OCI-M1 (cell line): ENCODE results near the gene ADGRG1.

Experiments
- DNase-seq: peaks from one replicate; lab custom pipeline; 2025; lab: John Stamatoyannopoulos, UW

The ADGRG1 gene

DNA sequence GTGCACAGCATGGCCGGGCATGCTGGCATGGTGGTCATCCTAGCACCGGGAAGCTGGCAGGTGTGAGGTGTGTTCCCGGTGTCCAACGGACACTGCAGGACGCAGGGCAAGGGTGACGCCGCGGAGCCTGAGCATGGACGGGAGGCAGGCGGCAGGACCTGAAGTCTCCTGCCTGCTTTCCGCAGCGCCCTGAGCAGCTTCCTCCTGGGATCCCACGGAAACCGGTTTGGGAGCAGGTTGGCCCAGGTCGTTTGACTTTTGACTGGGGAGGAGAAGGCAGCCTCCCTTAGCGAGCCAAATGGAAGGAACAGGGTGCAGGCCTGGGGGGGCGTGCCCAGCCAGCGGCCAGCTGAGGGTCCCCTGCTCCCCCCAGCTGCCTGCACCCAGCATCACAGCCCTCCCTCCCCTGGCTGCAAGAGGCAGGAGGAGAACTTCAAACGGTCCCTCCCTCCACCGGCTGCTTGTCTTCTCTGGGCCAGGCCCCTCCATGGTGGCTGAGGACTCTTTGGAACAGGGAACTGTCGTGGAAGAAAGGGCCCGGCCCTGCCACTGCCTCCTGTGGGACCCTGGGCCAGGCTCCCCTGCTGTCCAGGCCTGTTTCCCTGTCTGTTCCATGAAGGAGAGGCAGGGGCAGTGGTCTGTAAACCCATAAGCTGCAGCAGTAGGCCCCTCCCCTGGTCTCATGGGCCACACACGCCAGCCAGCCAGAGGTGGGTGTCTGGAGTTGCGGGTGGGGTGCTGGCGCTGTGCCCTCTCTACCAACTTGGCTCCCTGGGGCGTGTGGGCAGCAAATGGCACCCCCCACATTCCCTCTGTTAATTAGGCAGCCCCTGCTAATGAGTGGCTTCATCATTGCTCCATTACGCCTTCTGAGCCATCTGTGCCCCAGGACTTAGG lies 7.8 kb upstream of the ADGRG1 start:
- no peak for DNase-seq

DNA sequence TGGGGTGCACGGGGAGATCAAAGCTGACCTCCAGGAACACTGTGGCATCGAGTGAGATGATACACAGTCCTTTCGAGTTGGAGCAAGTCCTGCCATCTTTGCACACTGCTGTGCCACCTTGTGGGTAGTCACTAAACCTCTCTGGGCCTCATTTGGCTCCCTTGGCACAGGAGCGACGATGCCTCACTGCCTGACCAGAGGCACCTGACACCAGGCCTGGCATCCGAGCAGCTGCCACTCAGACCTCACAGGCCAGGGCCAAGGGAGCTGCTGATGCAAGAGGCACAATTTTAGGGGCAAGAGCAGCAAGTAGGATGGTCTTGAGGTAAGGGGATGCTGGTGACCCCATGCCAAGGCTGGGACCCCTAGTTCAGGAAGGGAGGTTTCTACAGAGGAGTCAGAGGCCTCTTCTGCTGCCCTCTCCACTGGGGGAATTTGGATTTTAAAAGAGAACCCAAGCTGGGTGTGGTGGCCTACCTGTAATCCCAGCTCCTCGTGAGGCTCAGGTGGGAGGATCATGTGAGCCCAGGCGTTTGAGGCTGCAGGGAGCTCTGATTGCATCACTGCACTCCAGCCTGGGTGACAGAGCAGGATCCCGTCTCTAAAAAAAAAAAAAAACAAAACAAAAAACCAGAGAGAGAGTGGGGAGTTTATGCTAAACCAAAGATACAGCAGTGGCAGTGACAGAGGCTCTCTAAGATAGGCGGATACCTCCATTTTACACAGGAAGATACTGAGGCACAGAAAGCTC lies 6.7 kb upstream of the ADGRG1 start:
- no peak for DNase-seq

DNA sequence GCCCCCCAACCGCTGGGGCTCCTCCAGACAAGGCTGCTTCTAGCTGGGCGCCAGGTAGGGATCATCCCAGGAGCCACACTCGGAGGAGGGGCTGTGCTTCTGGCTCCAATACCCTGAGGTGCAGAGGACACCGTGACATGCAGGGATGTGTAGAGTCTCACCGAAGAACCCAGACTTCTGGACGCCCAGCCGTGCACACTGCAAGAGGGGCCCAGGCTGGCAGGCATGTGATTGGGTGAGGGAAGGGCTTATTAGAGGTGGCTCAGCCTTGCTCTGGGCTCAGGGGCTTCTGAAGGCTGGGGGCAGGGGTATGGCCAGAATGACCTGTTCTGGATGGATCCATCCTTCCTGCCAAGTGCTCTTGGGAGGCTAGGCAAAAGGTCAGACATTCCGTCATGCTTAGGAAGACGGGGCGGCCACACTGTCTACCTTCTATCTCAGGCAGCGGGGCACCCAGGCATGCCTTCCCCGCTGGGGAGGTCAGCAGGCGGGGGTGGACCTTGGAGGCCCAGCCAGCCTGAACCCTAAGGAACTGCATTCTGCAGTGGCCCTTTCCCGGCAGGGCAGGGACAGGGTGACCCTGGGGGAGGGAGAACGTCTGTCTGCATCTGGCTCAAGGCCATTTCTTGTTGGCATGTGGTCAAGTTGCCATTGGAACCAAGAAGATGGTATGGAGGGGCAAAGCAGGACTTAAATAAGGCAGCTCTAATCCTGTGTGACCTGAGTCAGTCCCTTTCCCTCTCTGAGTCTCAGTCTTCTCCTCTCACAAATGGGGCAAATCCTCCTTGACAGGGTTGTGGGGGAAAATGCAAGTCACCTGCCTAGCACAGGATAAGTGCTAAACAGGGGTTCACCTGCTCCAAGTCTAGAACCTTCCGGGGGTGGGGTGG lies 5.8 kb upstream of the ADGRG1 start:
- no peak for DNase-seq

DNA sequence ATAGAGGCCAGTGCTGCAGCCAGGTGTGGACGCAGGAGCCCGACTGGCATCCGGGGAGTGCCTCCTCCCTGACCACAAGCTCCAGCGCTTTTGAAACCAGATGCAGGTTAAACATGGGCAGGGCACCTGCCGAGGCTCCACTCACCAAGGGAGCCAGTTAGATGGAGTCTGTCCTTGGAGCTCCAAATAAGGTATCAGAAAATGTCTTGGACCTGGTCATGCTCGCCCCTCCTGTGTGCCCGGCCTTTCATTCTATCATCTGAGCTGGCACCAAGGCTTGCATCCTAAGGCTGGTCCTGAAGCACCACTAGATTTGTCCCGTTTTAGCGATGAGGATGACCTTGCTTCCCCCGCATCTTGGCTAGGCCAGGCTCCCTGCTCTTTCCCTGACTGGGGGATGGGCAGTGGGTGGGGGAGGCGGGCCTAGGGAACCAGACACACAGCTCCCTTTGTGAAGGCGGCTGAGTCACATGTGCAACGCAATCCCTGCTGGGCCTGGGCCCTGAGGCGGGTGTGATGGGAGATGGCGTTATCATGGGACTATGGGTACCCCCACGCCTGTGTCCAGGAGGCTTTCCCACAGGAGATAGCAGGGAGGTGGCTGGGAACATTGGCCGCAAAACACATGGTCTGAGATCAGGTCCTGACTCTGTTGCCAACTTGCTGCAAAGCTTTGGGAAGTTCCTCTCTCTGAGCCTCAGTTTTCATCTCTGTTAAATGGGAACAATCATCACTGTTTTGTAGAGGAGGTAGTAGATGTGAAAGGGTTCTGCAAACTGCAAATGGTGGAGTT lies 5.0 kb upstream of the ADGRG1 start:
- peak; percentile 34 for DNase-seq

DNA sequence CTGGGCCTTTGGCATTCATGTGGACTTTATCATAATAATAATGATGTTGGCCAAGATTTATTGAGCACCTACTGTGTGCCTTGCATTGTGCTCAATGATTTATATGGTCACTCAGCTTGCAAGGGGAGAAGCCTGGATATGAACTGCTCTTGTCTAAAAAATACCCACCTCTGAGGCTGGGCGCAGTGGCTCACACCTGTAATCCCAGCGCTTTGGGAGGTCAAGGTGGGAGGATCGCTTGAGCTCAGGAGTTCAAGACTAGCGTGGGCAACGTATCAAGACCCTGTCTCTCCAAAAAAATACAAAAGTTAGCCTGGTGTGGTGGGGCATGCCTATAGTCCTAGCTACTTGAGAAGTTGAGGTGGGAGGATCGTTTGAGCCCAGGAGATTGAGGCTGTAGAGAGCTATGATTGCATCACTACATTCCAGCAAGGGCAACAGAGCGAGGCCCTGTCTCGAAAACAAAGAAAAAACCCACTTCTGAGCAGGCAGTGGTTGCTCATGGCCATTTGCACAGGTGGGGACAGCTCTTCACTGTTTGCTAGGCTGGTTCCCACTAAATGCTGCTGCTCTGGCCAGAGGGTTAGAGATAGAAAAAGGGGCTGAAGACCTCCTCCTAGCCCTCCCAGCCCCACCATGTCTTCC lies 4.3 kb upstream of the ADGRG1 start:
- no peak for DNase-seq

DNA sequence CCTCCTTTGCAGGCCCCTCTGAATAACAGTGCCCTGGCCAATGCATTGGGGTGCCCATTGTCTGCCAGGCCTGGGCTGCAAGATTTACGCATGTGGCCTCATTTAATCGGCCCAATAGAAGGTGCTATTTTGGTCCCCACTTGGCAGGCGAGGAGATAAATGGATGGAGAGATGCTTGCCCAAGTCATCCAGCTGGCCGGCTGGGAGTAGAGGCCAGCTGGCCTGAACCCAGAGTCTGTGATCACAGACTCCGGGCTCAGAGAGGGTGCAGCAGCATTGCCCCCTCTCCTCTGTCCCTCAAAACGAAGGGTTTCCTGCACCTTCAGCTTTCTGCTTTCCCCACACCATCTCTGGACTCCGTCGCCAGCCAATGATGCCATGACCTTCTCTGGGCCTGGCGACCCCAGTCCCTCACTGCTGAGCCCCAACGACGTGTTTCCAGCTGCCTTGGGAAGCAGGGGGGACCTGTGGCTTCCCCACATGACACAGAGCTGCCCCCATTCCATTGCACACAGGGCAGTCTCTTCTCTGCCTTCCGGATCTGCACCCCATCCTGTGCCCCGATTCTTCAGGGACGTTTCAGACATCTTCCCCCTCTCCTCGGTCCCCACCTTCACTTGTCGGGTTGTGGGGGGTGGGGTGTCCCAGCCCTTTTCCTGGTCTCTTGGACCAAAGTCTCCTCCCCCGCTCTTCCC lies 3.5 kb upstream of the ADGRG1 start:
- DNase-seq: no peak

DNA sequence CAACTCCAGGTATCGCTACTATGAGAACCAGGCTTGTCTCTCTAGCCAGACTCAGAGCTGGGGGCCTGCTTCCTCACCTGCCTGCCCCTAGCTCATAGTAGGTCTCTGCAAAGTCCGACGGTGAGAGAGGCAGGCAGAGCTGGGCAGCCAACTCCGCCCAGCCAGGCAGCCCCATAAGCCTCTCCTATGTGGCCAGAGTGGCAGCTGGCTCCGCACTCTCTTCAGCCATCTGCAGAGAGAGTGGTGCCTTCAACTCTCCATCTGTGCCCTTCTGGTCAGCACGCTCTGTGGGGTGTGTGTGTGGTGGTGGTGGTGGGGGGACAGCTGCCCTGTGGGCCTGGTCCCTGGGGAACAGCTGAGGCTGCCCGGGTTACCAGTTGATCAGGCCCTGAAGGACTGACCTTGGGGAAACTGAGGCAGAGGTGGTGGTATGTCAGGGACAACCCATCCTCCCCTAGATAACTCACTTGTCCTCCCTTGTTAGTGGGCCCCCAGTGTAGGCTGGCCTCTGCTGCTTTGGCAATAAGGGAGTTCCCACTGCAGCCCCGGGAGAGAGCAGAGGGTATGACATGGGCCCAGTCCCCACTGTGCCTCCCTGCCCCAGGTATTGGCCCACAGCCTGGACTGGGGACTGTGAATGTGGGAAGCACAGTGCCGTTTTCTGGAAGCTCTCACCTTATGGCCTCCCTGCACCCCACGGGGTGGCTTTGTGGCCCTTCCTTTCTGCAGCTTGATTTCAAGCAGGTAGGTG lies 1.8 kb upstream of the ADGRG1 start:
- no peak for DNase-seq

DNA sequence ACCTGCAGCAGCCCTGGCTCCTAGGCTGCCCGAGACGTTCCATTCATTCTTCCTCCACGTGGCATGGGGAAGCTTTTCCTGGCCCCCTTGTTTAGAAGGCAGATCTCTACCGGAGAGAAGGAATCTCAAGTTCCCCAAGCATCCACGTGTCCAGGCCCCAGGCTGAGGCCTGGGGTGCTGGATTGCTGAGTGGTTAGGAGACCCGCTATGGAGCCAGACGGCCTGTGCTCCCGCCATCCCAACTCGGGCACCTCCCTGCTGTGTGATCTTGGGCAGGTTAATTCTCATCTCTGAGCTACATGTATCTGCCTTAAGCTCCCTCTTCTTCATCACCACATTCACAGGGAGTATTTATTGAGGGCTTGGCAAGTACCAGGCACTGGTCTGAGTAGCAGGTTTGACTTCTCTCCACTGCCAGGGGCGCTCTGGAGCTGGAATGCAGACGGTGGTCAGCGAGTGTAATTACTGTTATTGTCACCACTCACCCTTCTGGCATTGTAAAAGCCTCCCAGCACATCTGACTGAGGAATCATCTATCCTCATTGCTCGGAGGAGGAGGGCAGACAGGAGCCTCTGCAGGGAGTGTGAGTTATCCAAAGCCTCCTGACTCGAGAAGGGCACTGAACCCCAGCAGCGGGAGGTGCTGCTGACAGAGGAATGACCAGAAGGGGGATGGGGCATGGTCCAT lies 1.1 kb upstream of the ADGRG1 start:
- peak; percentile 7 for DNase-seq

DNA sequence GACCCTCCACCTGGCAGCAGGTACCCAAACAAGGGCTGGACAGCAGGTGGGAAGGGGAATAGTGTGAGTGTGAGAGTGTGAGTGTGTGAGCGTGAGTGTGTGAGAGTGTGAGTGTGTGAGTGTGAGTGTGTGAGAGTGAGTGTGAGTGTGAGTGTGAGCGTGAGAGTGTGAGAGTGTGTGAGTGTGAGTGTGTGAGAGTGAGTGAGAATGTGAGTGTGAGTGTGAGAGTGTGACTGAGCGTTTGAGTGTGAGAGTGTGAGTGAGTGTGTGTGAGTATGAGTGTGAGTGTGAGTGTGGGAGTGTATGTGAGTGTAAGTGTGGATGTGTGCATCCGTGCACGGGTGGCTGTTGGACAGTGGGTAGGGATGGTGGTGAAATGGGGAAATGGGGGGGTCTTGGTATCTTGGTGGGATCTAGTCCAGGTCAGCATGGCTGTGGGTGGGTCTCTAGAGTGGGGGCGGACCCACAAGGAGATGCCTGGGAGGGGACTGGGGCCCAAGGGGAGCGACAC lies 408 bp downstream of the ADGRG1 start:
- no peak for DNase-seq

DNA sequence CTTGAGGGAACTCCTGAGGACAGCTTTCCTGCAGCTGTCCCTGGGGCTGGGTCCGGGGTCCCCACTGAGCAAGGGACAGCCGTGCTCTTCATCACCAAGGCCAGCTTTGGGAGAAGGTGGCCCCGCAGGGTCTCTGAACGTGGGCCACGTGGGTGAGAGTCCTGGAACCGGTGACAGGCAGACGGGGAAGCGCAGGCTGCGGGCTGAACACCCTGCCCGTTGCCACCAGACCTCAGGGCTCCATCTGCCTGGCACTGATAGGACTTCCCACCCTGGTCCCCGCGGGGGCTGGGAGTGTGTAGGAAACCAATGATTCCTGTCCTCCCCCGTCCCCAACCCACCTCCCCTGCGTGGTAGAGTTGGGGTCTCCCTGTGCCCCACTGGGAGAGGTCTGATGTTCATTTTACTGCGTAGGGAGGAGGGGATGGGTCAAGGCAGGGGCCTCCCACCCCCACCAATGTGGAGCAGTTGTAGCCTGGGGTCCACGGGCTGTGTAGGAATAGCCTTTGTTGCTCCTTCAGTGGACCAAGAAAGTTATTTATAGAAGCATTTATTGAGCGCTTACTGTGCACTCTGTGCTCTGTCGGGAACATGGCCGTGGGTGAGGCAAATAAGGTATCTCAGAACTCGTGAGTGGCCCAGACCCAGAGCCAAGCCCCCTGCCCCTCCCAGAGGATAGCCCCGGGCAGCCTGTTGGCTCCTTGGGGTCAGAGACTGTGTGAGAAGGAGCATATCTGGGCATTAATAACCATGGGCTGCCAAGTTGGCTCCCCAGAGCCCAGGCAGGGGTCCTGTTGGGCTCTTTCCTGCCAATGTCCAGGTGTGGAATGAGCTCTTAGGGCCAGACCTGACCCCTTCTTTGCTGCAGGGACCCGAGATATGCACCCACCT lies 1.3 kb downstream of the ADGRG1 start:
- peak; percentile 30 for DNase-seq

DNA sequence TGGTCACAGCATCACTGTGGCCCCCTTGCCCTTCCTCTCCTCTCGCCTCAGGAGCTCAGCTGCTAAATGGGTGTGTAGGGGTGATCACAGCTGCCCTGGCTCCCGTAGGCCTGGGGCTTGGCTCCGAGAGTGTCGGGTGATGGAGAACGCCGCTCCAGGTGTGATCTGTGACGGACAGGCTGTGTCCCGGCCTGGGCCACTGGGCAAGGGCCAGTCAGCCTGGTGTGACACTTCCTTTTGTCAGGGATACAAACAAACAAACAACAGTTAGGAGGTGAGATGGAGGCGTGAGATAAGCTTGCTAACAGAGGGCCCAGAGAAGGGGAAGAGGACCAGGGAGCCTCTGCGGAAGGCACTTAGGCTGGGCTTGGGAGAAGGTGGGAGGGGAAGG lies 2.0 kb downstream of the ADGRG1 start:
- no peak for DNase-seq

DNA sequence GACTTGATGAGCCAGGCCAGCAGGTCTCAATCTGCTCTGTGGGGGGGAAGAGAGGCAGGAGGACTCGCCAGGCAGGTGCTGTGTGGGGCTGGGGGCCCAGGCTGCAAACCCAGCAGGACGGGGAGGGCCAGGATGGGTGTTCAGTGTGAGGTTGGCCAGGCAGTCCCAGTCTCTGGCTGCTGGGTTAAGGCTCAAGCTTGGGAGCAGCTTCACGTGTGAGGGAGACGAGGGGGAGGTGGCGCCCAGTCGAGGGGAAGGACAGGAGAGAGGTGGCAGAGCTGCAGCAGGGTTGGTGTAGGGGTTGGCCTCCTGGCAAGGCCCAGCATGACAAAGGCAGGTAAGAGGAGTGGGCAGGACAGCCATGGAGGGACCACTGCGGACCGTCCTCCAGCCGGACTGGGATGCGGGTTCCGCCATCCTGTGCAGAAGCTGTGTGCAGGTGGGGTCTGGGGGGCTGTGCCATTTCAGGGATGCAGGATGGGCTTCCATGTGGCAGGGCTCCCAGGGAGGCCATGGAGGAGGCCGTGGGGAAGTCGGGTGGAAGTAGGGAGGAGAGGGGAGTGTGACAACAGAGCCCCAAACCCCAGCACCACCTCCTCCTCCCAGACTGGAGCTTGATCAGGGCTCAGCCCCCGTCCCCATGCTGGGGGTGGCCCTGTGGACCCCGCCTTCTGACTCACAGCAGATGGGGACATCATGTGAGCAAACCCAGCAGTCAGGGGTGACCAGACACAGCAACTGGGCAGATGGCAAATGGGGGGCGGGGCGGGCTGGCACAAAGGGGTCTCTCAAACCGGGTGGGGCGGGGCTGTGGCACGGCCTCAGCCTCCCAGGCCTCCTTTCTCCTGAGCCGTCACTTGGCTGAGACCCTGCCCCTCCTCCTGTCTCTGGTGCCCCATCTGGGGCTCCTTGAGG lies 2.8 kb downstream of the ADGRG1 start:
- no peak for DNase-seq

DNA sequence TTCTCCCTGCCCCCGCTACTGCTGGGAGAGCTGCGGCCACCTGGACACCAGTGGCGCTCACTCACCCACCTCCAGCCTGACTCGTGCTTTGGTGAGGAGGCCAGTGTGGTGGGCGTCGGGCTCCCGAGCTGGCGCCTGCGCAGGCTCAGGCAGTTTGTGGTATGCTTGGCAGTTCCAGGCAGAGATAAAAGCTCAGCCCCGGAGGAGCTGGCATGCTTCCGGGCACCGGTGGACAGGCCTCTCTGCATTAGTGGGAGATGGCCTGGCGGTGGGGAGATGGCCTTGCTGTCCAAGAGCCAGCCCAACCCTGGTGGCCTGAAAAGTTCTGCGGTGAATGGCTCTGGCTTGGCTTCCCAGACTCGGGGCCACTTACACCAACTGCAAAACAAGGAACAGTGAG lies 4.1 kb downstream of the ADGRG1 start:
- no peak for DNase-seq

DNA sequence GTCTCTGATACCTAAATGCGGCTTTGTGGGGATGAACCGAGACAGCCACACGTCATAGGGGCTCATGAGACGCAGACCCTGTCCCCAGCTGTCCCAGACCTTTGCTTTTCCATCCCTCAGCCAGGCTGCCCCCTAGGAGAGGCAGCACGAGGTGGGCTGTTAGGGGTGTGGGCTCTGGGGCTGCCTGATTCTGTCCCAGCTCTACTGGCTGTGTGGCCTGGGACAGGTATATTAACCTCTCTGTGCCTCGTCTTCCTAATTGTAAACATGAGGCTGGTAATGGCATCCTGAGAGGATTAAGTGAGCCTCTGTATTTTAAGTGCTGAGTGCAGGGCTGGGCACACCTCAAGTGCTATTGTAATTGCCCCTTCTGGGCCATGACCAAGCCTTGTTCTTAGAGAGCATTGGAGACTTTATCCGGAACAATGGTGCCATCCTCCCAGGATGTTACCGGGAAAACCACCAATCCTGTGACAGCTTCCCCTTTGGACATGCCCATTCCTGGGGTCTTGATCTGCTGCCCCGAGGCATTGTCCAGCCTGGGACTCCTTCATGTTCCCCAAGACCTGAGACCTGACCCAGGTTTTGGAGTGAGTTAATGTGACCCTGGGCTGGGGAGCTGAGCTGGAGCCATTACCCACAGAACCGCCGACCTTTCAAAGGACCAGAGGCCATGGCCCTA lies 5.1 kb downstream of the ADGRG1 start:
- no peak for DNase-seq

DNA sequence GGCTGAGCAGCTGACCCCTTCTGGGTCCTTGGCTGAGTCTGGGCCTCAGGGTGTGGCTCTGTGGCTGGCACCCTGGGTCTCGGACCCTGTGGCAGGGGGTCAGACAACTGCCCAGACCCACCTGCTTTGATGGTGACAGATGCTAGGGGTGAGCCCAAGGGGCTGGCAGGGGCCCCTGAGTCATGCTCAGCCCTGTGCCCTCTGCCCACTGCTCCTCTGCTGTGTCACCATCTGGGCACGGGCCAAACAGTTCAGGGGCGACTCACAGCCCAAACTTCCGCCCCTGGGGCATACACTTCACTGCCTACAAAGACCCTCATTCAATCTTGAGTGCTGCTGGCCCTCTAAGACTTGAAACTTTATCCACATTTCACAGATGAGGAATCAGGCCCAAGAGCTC lies 5.7 kb downstream of the ADGRG1 start:
- no peak for DNase-seq
